Uterus (tissue), 2 donors: Measurements from ENCODE around the gene SMAD2.

Source experiments
- CTCF ChIP-seq, 4 experiments: fragments of 200-600 bp in 2 of 4; fragments of 450-650 bp in 2 of 4; sonication (generic) in 2 of 4; IDR thresholded peaks; one replicate each; pipeline ENCODE4 v1.5.1; 2016 to 2019; ENCODE audit warnings: antibody characterized with exemption in 4 of 4, mild to moderate bottlenecking in 2 of 4, moderate library complexity in 1 of 4
- POLR2A ChIP-seq, 2 donors: fragments of 450-650 bp; IDR thresholded peaks; one replicate each; pipeline ENCODE4 v1.6.1; 2016; ENCODE audit warnings: antibody characterized with exemption in 2 of 2, mild to moderate bottlenecking in 1 of 2, moderate library complexity in 1 of 2

DNA sequence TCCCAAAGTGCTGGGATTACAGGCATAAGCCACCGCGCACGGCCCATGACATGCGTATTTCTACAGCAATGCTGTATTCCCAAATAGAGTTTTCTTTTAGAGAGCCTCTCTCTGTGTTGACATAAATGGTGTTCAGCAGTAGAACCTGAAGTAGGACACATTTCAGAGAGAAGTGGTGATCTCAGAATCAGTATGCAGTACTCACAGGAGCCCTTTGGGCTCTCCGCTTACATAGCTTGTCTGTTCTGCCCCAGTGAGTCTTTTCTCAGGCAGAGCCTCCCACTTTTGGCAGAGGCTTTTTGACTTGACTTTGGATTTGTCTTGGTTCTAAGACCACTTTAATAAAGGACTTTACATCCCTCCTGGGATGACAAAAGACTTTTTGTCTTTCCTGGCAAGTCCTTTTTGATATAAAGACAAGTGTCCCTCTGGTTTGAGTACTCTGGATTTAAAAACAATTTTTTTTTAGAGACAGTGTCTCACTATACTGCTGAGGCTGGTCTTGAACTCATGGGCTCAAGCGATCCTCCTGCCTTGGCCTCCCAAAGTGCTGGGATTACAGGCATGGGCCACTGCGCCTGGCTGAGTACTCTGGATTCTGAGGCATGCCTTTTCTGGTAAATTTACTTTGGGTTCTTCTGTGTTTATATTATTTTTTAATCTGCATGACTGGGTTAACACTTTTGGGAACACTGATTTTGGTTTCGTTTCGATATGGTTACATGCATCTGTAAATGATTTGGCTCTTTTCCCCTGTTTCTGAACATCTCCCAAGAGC lies 113.3 kb downstream of the SMAD2 start:
- TF ChIP-seq CTCF (IDR thresholded peaks at IDR 0.05) (no peak), POLR2A (IDR thresholded peaks at IDR 0.05) (no peak)
